HG03354 (cell line): ENCODE measurements around the gene STT3A.
"Not testable (repeated sequence)": the region's sequence is repeated elsewhere in the genome, so short reads cannot be mapped to it uniquely, and the experiment has no call there.

Experiments used
- ATAC-seq: cut with Tn5 transposase; IDR thresholded peaks from one replicate; pipeline ENCODE4 v1.9.1; 2021; ENCODE audit warnings: mild to moderate bottlenecking; ENCODE audit not compliant: unreplicated experiment, poor library complexity, severe bottlenecking

The STT3A gene

GRCh38 chr11:125592305-125593113 is at the start of gene STT3A:
Gene STT3A, plus strand, starts transcription at chr11:125592852. Its CDS starts 3,064 bp downstream, at chr11:125595916.
- ATAC-seq, result peak; percentile 98

GRCh38 chr11:125550780-125551179 is 41.9 kb upstream of the STT3A start:
- ATAC-seq, result no peak

- no peak for ATAC-seq
Observed at GRCh38 chr11:125551835-125552342, 40.8 kb upstream of the STT3A start.

GRCh38 chr11:125552927-125553326 is 39.7 kb upstream of the STT3A start:
- no peak for ATAC-seq

- ATAC-seq, result no peak
Observed at GRCh38 chr11:125553357-125553756, 39.3 kb upstream of the STT3A start.

- no peak for ATAC-seq
Observed at GRCh38 chr11:125554038-125554437, 38.6 kb upstream of the STT3A start.

- ATAC-seq, result no peak
Observed at GRCh38 chr11:125559888-125560287, 32.8 kb upstream of the STT3A start.

GRCh38 chr11:125561924-125562323 is 30.7 kb upstream of the STT3A start:
- ATAC-seq, result no peak

- no peak for ATAC-seq
Observed at GRCh38 chr11:125562430-125562829, 30.2 kb upstream of the STT3A start.

GRCh38 chr11:125564357-125564756 is 28.3 kb upstream of the STT3A start:
- no peak for ATAC-seq

GRCh38 chr11:125566235-125566634 is 26.4 kb upstream of the STT3A start:
- ATAC-seq, result no peak

GRCh38 chr11:125568970-125569914 is 23.4 kb upstream of the STT3A start, which contains the start of gene EI24:
Gene EI24, plus strand, starts transcription at chr11:125569477. Its CDS starts 3,051 bp downstream, at chr11:125572528.
- peak; percentile 95 for ATAC-seq

GRCh38 chr11:125569915-125570621 is 22.6 kb upstream of the STT3A start:
- ATAC-seq, result peak; percentile 38

GRCh38 chr11:125570952-125571351 is 21.7 kb upstream of the STT3A start:
- ATAC-seq, result no peak

GRCh38 chr11:125572916-125573315 is 19.7 kb upstream of the STT3A start:
- ATAC-seq, result no peak

GRCh38 chr11:125577181-125577580 is 15.5 kb upstream of the STT3A start:
- not testable (repeated sequence) for ATAC-seq

GRCh38 chr11:125578783-125579182 is 13.9 kb upstream of the STT3A start:
- ATAC-seq, result no peak

GRCh38 chr11:125579811-125580210 is 12.8 kb upstream of the STT3A start:
- no peak for ATAC-seq

GRCh38 chr11:125583496-125583895 is 9.2 kb upstream of the STT3A start:
- no peak for ATAC-seq

GRCh38 chr11:125585487-125585886 is 7.2 kb upstream of the STT3A start:
- no peak for ATAC-seq
